Tibial nerve (tissue), 3 donors: Measurements from ENCODE around the gene STAB2.

ENCODE experiments used
- POLR2A ChIP-seq, 2 donors: fragments of 450-650 bp; IDR thresholded peaks; one replicate each; pipeline ENCODE4 v1.6.1; 2017; ENCODE audit warnings: antibody characterized with exemption in 2 of 2, mild to moderate bottlenecking in 2 of 2, moderate library complexity in 2 of 2
- TF ChIP-seq, protein P1 (sequence below), 5 experiments: fragments of 200-600 bp in 3 of 5; fragments of 450-650 bp in 2 of 5; sonication (generic) in 3 of 5; IDR thresholded peaks; one replicate each; pipeline ENCODE4 v1.5.1; 2016 to 2019; ENCODE audit warnings: antibody characterized with exemption in 5 of 5, mild to moderate bottlenecking in 3 of 5, moderate library complexity in 2 of 5

DNA sequence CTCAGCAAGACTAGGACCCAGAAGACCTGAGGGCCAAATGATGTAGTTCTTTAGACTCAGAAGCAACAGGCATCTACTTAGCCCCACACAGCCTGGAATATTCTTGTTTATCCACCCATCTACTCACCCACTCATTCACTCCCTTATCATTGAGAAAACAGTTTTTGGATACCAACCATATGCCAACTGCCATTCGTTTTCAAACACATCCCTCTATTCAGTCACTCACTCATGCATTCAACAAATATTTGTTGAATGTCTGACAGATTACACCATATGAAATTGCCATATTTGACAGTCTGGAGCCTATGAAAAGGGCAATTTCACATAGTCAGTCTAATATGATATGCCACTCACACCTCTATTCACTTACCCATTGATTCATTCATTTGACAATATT lies 150.8 kb downstream of the STAB2 start:
- TF ChIP-seq, protein P1, sequence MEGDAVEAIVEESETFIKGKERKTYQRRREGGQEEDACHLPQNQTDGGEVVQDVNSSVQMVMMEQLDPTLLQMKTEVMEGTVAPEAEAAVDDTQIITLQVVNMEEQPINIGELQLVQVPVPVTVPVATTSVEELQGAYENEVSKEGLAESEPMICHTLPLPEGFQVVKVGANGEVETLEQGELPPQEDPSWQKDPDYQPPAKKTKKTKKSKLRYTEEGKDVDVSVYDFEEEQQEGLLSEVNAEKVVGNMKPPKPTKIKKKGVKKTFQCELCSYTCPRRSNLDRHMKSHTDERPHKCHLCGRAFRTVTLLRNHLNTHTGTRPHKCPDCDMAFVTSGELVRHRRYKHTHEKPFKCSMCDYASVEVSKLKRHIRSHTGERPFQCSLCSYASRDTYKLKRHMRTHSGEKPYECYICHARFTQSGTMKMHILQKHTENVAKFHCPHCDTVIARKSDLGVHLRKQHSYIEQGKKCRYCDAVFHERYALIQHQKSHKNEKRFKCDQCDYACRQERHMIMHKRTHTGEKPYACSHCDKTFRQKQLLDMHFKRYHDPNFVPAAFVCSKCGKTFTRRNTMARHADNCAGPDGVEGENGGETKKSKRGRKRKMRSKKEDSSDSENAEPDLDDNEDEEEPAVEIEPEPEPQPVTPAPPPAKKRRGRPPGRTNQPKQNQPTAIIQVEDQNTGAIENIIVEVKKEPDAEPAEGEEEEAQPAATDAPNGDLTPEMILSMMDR (IDR thresholded peaks at IDR 0.05): no peak
- no peak for TF ChIP-seq POLR2A (IDR thresholded peaks at IDR 0.05)
